Activated CD8-positive, alpha-beta T cell treated with anti-CD3 and anti-CD28 coated beads, Interleukin-2, amount 10 ng/mL, durations not matched to agents 7 days and 5 days (primary cell): Measurements from ENCODE around the gene TM2D1. TPM values are rescaled to one million over a fixed set of nuclear protein-coding genes. Genes with fewer than 3 reads are reported as not detected.
"Not testable (repeated sequence)": the region's sequence is repeated elsewhere in the genome, so short reads cannot be mapped to it uniquely, and the experiment has no call there.

Experiments
- ATAC-seq: fragments of 150-1000 bp; cut with Tn5 transposase; one replicate; pipeline ENCODE4 v1.10.0; 2021; ENCODE audit warnings: moderate library complexity
- CTCF ChIA-PET: fragments of 350-600 bp; sonication (Branson Sonifier 250); formaldehyde crosslinking; loops from one replicate; lab custom pipeline; 2021; ENCODE audit warnings: antibody characterized with exemption; lab: Charles Lee
- POLR2A ChIA-PET: fragments of 350-600 bp; sonication (Branson Sonifier 250); formaldehyde crosslinking; loops from one replicate; lab custom pipeline; 2021; ENCODE audit warnings: antibody characterized with exemption; lab: Charles Lee
- DNase-seq: peaks from one replicate; pipeline ENCODE4 v3.0.0-alpha.2; 2020
- H3K27ac Mint-ChIP-seq: one replicate; pipeline ENCODE4 v1.8.0; 2021; ENCODE audit warnings: mild to moderate bottlenecking, mixed read lengths
- H3K27me3 Mint-ChIP-seq: one replicate; pipeline ENCODE4 v1.8.0; 2021; ENCODE audit warnings: low read depth, mixed read lengths
- H3K36me3 Mint-ChIP-seq: one replicate; pipeline ENCODE4 v1.8.0; 2021; ENCODE audit warnings: low read depth, mixed read lengths
- H3K4me1 Mint-ChIP-seq: one replicate; pipeline ENCODE4 v1.8.0; 2021; ENCODE audit warnings: low read depth, mixed read lengths
- H3K4me3 Mint-ChIP-seq: one replicate; pipeline ENCODE4 v1.8.0; 2021; ENCODE audit warnings: mild to moderate bottlenecking, mixed read lengths
- H3K9me3 Mint-ChIP-seq: one replicate; pipeline ENCODE4 v1.8.0; 2022; ENCODE audit warnings: mixed read lengths; ENCODE audit not compliant: insufficient read depth
- total RNA-seq, 2 experiments: library from RNA; stranded (reverse); gene quantifications; one replicate each; pipeline ENCODE4 v1.2.3, GENCODE V29; 2021

TM2D1 gene
- total RNA-seq, 2 experiments from 2014 or later = 25.8 to 28.5 TPM

GRCh38 chr1:61743431-61743705, 18.4 kb upstream of the TM2D1 start:
- H3K27me3 Mint-ChIP-seq = no peaks in the 10 kb centered on the region
- H3K27ac Mint-ChIP-seq = no peak overlapping the region
- peak overlapping the region; percentile 63 for H3K4me3 Mint-ChIP-seq
- peaks cover 22% of the 10 kb centered on the region for H3K4me1 Mint-ChIP-seq
- H3K36me3 Mint-ChIP-seq = peaks cover 3% of the 10 kb centered on the region
- ChIA-PET CTCF (no interaction called here), POLR2A (interaction anchor here (0.9 kb wide), 1 partner anchor 666 kb away, joined by 4 read pairs; no protein-coding TSS in a partner anchor)
- DNase-seq (no peak), ATAC-seq (no peak)
- H3K9me3 Mint-ChIP-seq = no peaks in the 10 kb centered on the region

GRCh38 chr1:61742620-61743430, 17.9 kb upstream of the TM2D1 start:
- Mint-ChIP-seq H3K36me3 (peaks cover 3% of the 10 kb centered on the region), H3K9me3 (no peaks in the 10 kb centered on the region), H3K4me1 (peaks cover 22% of the 10 kb centered on the region), H3K4me3 (peak overlapping the region; percentile 63), H3K27ac (no peak overlapping the region), H3K27me3 (no peaks in the 10 kb centered on the region)
- DNase-seq = no peak
- ATAC-seq = peak; percentile 82
- ChIA-PET CTCF (no interaction called here), POLR2A (no interaction called here)

GRCh38 chr1:61741711-61742619, 17.0 kb upstream of the TM2D1 start, which contains the start of gene PATJ:
TSS of gene PATJ (plus strand) at chr1:61742480. CDS start at chr1:61762893, 20,413 bp downstream.
- Mint-ChIP-seq H3K4me3 (peak within 1 kb of the TSS; percentile 93), H3K4me1 (peaks cover 20% of the 10 kb centered on the region), H3K9me3 (no peaks in the 10 kb centered on the region), H3K27ac (peak within 1 kb of the TSS; percentile 89), H3K27me3 (no peaks in the 10 kb centered on the region), H3K36me3 (peaks cover 1% of the 10 kb centered on the region)
- CTCF ChIA-PET = no interaction called here
- peak; percentile 62 for DNase-seq
- POLR2A ChIA-PET = no interaction called here
- peak; percentile 89 for ATAC-seq

GRCh38 chr1:61740751-61741700, 16.1 kb upstream of the TM2D1 start:
- peaks cover 19% of the 10 kb centered on the region for H3K4me1 Mint-ChIP-seq
- H3K27me3 Mint-ChIP-seq = no peaks in the 10 kb centered on the region
- POLR2A ChIA-PET = interaction anchor here (1.0 kb wide), 1 partner anchor 110 kb away, joined by 3 read pairs; no protein-coding TSS in a partner anchor
- peaks cover 1% of the 10 kb centered on the region for H3K36me3 Mint-ChIP-seq
- CTCF ChIA-PET = no interaction called here
- H3K27ac Mint-ChIP-seq = peak overlapping the region; percentile 89
- peak overlapping the region; percentile 93 for H3K4me3 Mint-ChIP-seq
- ATAC-seq = no peak
- H3K9me3 Mint-ChIP-seq = no peaks in the 10 kb centered on the region
- DNase-seq = no peak

- ChIA-PET POLR2A (no interaction called here), CTCF (no interaction called here)
- ATAC-seq (no peak), DNase-seq (no peak)
- Mint-ChIP-seq H3K4me1 (peaks cover 3% of the 10 kb centered on the region), H3K9me3 (no peaks in the 10 kb centered on the region), H3K36me3 (no peaks in the 10 kb centered on the region), H3K27me3 (no peaks in the 10 kb centered on the region), H3K27ac (no peak overlapping the region), H3K4me3 (no peak overlapping the region)
These were observed 7.8 kb upstream of the TM2D1 start for GRCh38 chr1:61732726-61733125.

GRCh38 chr1:61730679-61731078, 5.7 kb upstream of the TM2D1 start:
- H3K9me3 Mint-ChIP-seq, H3K27me3 Mint-ChIP-seq: not testable (repeated sequence)

GRCh38 chr1:61727544-61727943, 2.6 kb upstream of the TM2D1 start:
- H3K4me3 Mint-ChIP-seq = no peak overlapping the region
- ChIA-PET POLR2A (interaction anchor here (0.7 kb wide), 1 partner anchor 49 kb away, joined by 4 read pairs; no protein-coding TSS in a partner anchor), CTCF (interaction anchor here (0.7 kb wide), 1 partner anchor 171 kb away, joined by 3 read pairs; no protein-coding TSS in a partner anchor)
- no peaks in the 10 kb centered on the region for H3K9me3 Mint-ChIP-seq
- H3K27me3 Mint-ChIP-seq = no peaks in the 10 kb centered on the region
- DNase-seq (no peak), ATAC-seq (no peak)
- H3K36me3 Mint-ChIP-seq = peaks cover 16% of the 10 kb centered on the region
- peaks cover 16% of the 10 kb centered on the region for H3K4me1 Mint-ChIP-seq
- H3K27ac Mint-ChIP-seq = no peak overlapping the region

More at GRCh38 chr1:61730679-61731078, 5.7 kb upstream of the TM2D1 start:
- H3K36me3 Mint-ChIP-seq, DNase-seq, POLR2A ChIA-PET, ATAC-seq, CTCF ChIA-PET, H3K4me1 Mint-ChIP-seq, H3K4me3 Mint-ChIP-seq, H3K27ac Mint-ChIP-seq: not testable (repeated sequence)

GRCh38 chr1:61724506-61724812, 482 bp downstream of the TM2D1 start:
- H3K4me3 Mint-ChIP-seq = peak overlapping the region; percentile 95
- DNase-seq = no peak
- peaks cover 19% of the 10 kb centered on the region for H3K4me1 Mint-ChIP-seq
- H3K9me3 Mint-ChIP-seq = no peaks in the 10 kb centered on the region
- H3K27ac Mint-ChIP-seq = peak overlapping the region; percentile 98
- H3K27me3 Mint-ChIP-seq = no peaks in the 10 kb centered on the region
- POLR2A ChIA-PET = interaction anchor here (0.7 kb wide), 1 partner anchor 20 kb away, joined by 3 read pairs; no protein-coding TSS in a partner anchor
- CTCF ChIA-PET = no interaction called here
- peaks cover 26% of the 10 kb centered on the region for H3K36me3 Mint-ChIP-seq
- ATAC-seq = no peak

GRCh38 chr1:61718996-61719663, 5.8 kb downstream of the TM2D1 start:
- H3K9me3 Mint-ChIP-seq, H3K4me3 Mint-ChIP-seq, DNase-seq, POLR2A ChIA-PET, ATAC-seq, CTCF ChIA-PET, H3K27me3 Mint-ChIP-seq: not testable (repeated sequence)
- H3K36me3 Mint-ChIP-seq = peaks cover 39% of the 10 kb centered on the region
- peak overlapping the region; percentile 72 for H3K27ac Mint-ChIP-seq
- H3K4me1 Mint-ChIP-seq = peaks cover 18% of the 10 kb centered on the region

- ATAC-seq (no peak), DNase-seq (no peak)
- Mint-ChIP-seq H3K4me3 (no peak overlapping the region), H3K36me3 (peaks cover 29% of the 10 kb centered on the region), H3K27me3 (no peaks in the 10 kb centered on the region), H3K4me1 (no peaks in the 10 kb centered on the region), H3K9me3 (no peaks in the 10 kb centered on the region), H3K27ac (no peak overlapping the region)
- ChIA-PET POLR2A (interaction anchor here (1.2 kb wide), 1 partner anchor 18 kb away, joined by 3 read pairs; no protein-coding TSS in a partner anchor), CTCF (no interaction called here)
These were observed 13.0 kb downstream of the TM2D1 start for GRCh38 chr1:61711969-61712368.

GRCh38 chr1:61711257-61711656, 13.7 kb downstream of the TM2D1 start:
- POLR2A ChIA-PET, DNase-seq, H3K27ac Mint-ChIP-seq, H3K4me3 Mint-ChIP-seq, CTCF ChIA-PET, H3K27me3 Mint-ChIP-seq, ATAC-seq, H3K4me1 Mint-ChIP-seq, H3K9me3 Mint-ChIP-seq: not testable (repeated sequence)
- H3K36me3 Mint-ChIP-seq = peaks cover 31% of the 10 kb centered on the region
